Activated CD4-positive, alpha-beta T cell treated with anti-CD3 and anti-CD28 coated beads, Interleukin-2, amount 50 U/mL, for 1 hour (primary cell): Measurements from ENCODE around the gene CAPN15.

Source experiments
- DNase-seq: peaks from one replicate; pipeline ENCODE4 v3.0.0-alpha.2; 2020

CAPN15 gene

GRCh38 chr16:526181-527014 lies 1.1 kb upstream of the CAPN15 start:
- no peak for DNase-seq

- DNase-seq = no peak
Measured at GRCh38 chr16:528111-529011, 849 bp downstream of the CAPN15 start.

- no peak for DNase-seq
Measured at GRCh38 chr16:529012-529575, 1.6 kb downstream of the CAPN15 start.

DNA sequence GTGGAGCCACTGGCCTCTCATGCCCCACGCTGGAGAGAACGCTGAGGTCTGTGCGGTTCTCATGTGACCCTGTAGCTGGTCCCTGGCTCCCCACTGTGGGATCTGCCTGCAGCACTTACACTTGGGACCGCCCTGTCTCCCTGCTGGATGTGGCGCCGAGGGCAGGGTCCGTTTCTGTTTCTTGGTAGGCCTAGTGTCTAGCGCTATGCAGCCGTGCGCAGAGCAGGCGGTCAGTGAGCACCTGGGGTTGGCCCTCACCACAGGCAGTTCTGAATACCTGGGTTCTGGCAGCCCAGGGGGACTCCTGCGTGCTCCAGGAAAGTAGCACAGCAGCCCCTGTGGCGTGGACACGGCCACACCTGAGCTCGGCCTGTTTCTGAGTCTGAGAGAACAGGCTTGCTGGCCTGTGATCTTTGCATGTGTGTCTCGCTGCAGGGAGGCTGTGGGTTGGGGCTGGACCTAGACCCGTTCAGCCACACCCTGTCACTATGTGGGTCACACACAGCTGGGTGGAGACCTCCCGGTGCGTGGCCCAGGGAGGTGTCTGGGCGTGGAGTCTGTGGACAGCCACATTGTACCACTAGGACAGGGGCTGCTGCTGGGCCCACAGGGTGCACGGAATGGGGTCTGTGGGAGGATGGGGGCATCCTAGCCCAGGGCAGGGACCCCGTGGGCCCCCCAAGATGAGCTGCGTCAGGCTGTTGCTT lies 2.8 kb downstream of the CAPN15 start:
- DNase-seq = no peak

DNA sequence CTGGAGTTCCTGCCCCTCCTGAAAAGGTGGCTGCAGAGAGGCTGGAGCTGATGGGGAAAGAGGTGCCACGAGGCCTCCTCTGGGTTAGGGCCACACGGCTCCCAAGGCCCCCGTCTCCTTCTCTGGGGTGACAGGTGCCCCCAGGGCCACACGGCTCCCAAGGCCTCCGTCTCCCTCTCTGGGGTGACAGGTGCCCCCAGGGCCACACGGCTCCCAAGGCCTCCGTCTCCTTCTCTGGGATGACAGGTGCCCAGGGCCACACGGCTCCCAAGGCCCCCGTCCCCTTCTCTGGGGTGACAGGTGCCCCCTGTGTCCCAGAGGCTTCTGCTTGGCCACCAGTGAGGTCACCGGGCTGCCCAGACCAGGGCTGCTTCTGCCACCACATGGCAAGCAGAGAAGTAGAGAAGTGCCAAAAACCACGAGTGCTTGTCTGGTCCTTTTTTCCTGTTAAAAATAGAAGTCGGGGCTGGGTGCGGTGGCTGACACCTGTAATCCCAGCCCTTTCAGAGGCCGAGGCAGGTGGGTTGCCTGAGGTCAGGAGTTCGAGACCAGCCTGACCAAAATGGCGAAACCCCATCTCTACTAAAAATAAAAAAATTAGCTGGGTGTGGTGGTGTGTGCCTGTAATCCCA lies 4.1 kb downstream of the CAPN15 start:
- no peak for DNase-seq

GRCh38 chr16:533391-534123 lies 6.0 kb downstream of the CAPN15 start:
- DNase-seq = no peak

- no peak for DNase-seq
Measured at GRCh38 chr16:534135-534534, 6.6 kb downstream of the CAPN15 start.

DNA sequence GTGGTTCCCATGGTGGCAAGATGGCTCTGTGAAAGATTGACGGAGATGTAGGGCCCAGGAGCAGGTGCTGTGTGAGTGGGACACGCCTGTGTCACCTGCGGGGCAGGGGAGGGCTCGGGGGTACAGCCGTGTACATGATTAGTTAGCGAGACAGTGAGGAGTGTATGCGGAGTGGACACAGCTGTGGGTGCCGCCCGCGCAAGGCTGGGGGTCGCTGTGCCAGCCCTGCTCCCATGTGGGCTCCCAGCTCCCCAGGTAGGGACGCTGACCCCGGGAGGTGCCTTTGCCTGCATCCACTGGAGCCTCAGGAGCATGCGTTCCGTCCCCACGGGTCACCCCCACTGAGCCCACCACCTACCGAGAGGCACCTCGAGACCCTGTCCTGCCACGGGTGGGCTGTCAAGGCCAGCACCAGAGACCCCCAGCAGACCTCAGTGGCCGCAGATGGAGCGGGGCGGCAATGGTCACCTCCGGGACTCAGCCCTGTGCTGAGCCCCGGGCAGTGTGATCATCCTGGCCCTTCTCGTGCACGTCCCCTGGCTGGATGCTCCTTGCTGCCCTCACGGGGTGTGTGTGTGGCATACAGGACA lies 7.4 kb downstream of the CAPN15 start:
- no peak for DNase-seq

GRCh38 chr16:535446-536405 lies 8.2 kb downstream of the CAPN15 start:
- DNase-seq = no peak

GRCh38 chr16:536746-537145 lies 9.2 kb downstream of the CAPN15 start:
- DNase-seq = no peak

- DNase-seq = no peak
Measured at GRCh38 chr16:537415-538335, 10.2 kb downstream of the CAPN15 start.

GRCh38 chr16:539901-540530 lies 12.5 kb downstream of the CAPN15 start:
- no peak for DNase-seq

DNA sequence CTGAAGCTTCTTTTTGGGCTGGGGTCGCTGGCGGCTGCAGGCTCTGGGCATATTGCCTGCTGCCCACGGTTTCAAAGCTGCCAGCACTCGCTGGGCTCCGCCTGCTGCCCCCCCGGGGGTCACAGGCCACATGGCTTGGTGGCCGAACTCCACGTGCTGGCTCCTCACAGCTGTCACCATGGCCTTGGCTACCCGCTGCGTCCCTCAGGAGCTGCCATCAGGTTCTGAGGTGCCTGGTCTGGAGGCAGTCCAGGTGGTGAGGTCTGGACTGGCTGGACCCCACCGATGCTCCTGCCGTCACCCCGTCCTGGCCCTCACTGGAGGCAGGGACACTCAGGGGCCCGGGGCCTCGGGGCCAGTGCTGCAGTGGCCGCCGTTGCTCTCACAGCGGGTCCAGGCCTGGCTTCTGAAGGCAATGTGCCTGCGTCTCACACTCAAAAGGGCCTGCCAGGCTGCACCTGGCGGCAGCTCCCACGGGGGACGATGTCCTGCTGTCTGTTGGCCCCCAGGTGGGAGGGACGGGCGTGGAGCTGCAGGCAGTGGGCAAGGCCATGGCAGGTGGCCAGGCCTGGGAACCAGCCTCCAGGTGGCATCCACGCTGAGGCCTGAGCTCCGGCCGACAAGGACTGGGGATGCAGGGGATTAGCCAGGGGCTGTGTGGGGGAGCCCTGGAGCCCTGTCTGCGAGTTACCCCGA lies 13.3 kb downstream of the CAPN15 start:
- no peak for DNase-seq

- no peak for DNase-seq
Measured at GRCh38 chr16:543301-544164, 16.0 kb downstream of the CAPN15 start.

GRCh38 chr16:544517-544916 lies 17.0 kb downstream of the CAPN15 start:
- DNase-seq = no peak

DNA sequence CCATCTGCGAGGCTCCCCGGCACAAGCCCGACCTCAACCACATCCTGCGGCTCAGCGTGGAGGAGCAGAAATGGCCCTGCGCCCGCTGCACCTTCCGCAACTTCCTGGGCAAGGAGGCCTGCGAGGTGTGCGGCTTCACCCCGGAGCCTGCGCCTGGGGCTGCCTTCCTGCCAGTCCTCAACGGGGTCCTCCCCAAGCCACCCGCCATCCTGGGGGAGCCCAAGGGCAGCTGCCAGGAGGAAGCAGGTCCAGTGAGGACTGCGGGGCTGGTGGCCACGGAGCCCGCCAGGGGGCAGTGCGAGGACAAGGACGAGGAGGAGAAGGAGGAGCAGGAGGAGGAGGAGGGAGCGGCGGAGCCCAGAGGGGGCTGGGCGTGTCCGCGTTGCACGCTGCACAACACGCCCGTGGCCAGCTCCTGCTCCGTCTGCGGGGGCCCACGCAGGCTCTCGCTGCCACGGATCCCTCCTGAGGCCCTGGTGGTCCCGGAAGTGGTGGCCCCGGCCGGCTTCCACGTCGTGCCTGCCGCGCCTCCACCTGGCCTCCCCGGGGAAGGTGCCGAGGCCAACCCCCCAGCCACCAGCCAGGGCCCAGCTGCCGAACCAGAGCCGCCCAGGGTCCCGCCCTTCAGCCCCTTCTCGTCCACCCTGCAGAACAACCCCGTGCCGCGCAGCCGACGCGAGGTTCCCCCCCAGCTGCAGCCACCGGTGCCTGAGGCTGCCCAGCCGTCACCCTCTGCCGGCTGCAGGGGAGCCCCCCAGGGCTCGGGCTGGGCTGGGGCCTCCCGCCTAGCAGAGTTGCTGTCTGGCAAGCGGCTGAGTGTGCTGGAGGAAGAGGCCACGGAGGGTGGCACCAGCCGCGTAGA lies 19.6 kb downstream of the CAPN15 start:
- peak; percentile 47 for DNase-seq
